Stimulated activated CD8-positive, alpha-beta memory T cell treated with anti-CD3 and anti-CD28 coated beads, Interleukin-7, amount 100 ng/mL, for 4 hours (primary cell): Measurements from ENCODE around the gene ZFP36.
A peak's percentile ranks its signal among the peaks of the same experiment; 100 is the strongest.
"Not testable (repeated sequence)": the region's sequence is repeated elsewhere in the genome, so short reads cannot be mapped to it uniquely, and the experiment has no call there.

ENCODE experiments used
- DNase-seq, 2 donors: peaks; one replicate each; pipeline ENCODE4 v3.0.0-alpha.2; 2020; ENCODE audit warnings: low read depth in 2 of 2

The ZFP36 gene, protein sequence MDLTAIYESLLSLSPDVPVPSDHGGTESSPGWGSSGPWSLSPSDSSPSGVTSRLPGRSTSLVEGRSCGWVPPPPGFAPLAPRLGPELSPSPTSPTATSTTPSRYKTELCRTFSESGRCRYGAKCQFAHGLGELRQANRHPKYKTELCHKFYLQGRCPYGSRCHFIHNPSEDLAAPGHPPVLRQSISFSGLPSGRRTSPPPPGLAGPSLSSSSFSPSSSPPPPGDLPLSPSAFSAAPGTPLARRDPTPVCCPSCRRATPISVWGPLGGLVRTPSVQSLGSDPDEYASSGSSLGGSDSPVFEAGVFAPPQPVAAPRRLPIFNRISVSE

DNA sequence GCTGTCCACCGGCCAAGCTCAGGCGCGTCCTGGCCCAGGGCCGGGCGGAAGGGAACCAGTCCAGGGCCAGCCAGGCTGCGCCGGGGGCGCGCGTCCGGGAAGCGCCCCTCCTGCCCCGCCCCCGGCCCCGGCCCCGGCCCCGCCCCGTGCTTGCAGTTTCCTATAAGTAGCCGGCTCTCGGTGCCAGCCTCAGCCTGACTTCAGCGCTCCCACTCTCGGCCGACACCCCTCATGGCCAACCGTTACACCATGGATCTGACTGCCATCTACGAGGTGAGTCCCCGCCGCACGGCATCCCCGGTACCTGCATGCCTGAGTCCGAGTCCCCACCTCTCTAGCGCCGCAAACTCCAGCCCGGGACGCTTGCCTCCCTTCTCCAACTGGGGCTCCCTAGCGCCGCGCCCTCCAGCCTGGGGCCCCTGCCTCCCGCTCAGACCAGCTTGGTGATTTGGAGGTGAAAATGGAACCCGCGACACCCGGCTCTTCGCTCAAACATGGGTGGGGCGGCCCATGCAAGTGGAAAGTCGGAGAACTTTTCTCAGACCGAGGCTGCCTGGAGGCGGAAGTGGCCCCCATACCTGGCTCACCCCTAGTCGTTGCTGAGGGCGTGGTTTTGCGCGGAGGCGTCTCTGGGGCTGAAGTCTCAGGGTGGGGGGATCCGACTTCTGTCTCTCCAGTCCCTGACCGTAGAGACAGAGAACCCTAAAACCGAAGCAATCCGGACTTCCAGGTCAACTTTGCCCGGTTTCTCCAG is at the start of gene ZFP36:
Gene ZFP36, plus strand, starts transcription at position 192 of the 754 bp plus-strand sequence. Its CDS starts 58 bp downstream, at position 250.
- peak; percentile 81 to 83 for DNase-seq

GRCh38 chr19:39359026-39359425 is 47.6 kb upstream of the ZFP36 start:
- DNase-seq = no peak

DNA sequence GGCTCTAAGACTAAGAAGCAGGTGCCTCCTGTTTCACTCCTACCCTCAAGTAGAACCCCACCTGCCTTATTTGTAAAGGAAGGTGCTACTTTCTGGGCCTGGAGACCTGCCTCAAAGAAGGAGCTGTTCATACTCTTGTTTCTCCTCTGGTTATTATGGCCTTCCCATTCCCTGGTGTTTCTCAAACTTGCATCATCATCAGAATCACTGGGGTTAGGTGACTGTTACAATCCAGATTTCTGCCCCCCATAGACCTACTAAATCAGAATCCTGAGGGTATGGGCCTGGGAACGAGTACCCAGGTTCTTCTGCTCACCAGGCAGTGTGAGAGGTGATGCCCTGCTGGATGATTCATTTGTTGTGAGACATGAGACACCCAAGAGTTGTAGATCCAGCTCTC is 46.0 kb upstream of the ZFP36 start:
- no peak for DNase-seq

- DNase-seq = no peak
These were observed 43.7 kb upstream of the ZFP36 start for GRCh38 chr19:39362682-39363657.

DNA sequence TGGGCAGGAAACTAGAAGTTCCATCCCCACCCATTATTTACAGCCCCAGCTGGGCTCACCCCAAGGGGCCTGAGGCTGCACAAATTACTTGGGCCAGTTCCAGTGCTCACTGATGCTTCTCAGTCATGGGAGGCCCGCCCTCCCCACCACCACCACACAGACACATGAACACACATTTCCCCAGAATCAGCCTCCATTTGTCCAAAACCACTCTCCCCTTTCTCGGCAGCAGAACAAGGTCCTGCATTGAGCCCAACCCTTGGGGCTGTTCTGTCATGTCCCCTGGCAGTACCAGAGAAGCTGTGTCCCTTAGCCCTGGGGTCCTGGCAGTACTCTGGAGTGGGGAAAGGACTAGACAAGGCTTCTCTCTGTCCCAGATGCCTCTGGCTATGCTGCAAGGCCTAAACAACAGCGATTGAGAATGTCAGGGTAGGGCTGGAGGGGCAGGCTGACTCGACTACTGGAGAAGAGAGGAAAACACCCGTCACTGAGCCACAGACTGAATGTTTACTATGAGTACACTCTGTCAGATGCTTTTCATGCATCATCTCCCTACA is 42.7 kb upstream of the ZFP36 start:
- DNase-seq = no peak

DNA sequence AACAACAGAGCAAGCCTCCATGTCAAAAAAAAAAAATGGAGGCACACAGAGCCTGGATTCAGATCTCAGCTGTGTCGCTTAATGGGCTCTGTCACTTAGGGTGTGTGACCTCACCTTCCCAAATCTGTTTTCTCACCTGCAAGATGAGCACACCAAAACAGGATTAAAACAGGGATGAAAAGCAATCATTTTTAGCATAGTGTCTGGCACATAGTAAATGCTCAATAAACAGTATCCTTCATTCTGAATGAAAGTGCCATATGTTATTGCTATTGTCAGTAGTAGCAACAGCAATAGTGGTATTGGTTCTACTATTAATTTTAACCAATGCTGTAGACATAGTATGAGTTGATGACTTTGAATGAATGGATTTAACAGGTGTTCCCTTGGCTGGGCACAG is 41.1 kb upstream of the ZFP36 start:
- DNase-seq = no peak

GRCh38 chr19:39369200-39369599 is 37.4 kb upstream of the ZFP36 start:
- no peak for DNase-seq

GRCh38 chr19:39370735-39371134 is 35.9 kb upstream of the ZFP36 start:
- DNase-seq = no peak

DNA sequence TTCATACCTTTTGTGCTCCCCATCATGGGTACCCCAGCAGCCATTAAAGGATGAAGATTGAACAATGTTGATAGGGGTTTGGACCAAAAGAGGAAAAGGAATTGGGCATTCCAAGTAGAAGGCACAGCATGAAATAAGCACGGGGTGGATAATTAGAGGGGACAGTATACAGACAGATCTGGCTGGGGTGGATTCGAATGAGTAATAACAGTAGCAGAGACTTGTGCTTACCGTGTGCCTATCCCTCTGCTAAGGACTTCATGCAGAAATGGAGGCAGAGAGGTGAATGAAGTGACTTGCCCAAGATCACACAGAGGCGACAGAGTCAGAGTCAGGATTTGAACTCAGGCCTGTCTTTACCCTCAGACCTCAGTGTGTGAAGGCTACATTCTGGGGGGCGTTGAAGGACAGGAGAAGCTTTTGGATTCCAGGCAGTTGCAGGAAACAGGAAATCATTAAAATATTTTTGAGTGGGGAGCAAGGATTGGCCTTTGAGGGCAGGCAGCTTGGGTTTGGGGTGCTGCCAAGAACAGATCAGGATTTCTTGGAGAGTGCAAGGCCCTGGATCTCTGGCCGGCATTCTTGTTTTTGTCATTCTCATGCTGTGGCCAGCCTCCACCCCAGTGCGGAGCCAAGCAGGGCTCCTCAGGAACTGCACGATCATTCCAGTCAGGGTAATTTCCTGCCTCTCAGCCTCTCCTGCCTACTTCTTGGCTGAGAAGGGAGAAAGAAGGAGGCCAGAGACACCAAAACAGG is 34.4 kb upstream of the ZFP36 start:
- no peak for DNase-seq

DNA sequence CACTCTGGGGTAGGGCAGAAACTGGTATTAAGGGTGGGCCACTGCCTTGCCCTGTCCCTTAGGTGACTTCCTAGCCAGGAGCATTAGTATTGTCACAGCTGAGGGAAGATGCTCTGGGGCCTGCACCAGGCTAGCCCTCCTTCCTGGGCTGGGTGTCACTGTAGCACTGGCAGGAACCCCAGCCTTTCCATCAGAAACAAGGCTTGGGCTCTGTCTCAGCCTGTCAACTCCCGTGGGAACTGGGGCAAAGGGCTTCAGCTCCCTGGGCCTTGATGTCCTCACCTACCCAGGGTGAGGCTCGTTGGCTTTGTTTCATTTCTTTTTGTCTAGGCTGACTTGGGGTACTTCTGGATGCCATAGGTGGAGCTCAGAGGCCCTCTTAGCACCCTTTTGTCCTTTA is 33.7 kb upstream of the ZFP36 start:
- no peak for DNase-seq

DNA sequence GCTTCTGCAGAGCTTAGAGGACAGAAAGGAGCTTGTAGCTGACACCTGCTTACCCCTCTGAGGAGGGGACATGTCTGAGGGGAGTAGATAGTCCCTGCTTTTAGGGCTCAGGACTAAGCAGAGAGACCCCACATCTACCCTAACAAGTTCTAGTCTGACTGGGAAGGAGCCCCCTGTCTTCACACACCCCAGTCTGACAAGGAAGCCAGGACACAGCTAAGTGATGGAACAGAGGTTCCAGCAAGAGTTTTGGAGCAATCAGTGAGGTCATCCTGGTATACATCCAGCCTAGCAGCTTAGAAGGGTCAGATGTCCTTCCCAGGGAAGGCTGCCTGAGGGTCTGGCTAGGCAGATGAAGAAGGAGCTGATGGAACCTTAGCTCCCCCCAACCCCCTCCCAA is 30.7 kb upstream of the ZFP36 start:
- DNase-seq = no peak

GRCh38 chr19:39377373-39378362 is 29.0 kb upstream of the ZFP36 start:
- no peak for DNase-seq

DNA sequence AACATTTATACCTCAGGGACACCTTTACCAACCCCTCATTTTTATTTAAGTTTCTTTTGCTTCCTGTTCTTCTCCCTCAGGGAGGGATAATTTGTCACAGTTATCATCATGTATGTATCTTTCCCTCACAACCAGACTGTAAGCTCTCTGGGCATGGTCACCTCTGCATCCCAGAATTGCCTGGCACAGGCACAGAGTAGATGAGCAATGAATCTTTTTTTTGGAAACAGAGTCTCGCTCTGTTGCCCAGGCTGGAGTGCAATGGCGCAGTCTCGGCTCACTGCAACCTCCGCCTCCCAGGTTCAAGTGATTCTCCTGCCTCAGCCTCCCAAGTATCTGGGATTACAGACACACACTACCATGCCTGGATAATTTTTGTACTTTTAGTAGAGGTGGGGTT is 27.3 kb upstream of the ZFP36 start:
- DNase-seq = not testable (repeated sequence)

GRCh38 chr19:39379865-39380396 is 26.7 kb upstream of the ZFP36 start:
- DNase-seq = no peak

GRCh38 chr19:39380521-39381502 is 25.8 kb upstream of the ZFP36 start:
- no peak for DNase-seq

GRCh38 chr19:39381910-39382611 is 24.6 kb upstream of the ZFP36 start:
- no peak for DNase-seq

GRCh38 chr19:39382991-39383828 is 23.4 kb upstream of the ZFP36 start:
- DNase-seq = no peak
